ENCODE results near the gene LACTBL1.
"Not testable (repeated sequence)": the region's sequence is repeated elsewhere in the genome, so short reads cannot be mapped to it uniquely, and the experiment has no call there.

Gene LACTBL1

DNA sequence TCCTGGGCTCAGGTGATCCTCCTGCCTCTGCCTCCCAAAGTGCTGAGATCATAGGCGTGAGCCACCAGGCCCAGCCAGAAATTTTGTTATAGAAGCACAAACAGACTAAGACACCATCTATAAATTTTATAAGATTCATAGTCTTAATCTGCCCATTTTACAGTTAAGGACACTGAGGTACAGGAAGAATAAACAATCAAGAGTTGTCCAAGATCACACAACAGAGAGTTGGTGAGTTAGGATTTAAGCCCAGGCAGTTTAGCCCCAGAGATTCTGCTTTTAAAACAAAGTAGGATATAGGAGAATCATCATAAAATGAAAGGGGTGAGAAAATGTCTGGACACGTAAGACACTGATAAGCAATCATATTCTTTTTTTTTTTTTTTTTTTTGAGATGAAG lies 36.2 kb upstream of the LACTBL1 start:
- no peak for DNase-seq (ENCODE audit: low read depth in 1 of 2, low spot score in 1 of 2)
- TF ChIP-seq POLR2AphosphoS5 (IDR thresholded peaks at IDR 0.05; ENCODE audit: low read depth) (no peak), SPI1 (IDR thresholded peaks at IDR 0.05; ENCODE audit: borderline replicate concordance, low read depth) (no peak), REST (IDR thresholded peaks at IDR 0.05; ENCODE audit: insufficient replicate concordance, low read depth) (no peak), GABPA (IDR thresholded peaks at IDR 0.05; ENCODE audit: low read depth) (no peak)
- TF ChIP-seq, protein P1, sequence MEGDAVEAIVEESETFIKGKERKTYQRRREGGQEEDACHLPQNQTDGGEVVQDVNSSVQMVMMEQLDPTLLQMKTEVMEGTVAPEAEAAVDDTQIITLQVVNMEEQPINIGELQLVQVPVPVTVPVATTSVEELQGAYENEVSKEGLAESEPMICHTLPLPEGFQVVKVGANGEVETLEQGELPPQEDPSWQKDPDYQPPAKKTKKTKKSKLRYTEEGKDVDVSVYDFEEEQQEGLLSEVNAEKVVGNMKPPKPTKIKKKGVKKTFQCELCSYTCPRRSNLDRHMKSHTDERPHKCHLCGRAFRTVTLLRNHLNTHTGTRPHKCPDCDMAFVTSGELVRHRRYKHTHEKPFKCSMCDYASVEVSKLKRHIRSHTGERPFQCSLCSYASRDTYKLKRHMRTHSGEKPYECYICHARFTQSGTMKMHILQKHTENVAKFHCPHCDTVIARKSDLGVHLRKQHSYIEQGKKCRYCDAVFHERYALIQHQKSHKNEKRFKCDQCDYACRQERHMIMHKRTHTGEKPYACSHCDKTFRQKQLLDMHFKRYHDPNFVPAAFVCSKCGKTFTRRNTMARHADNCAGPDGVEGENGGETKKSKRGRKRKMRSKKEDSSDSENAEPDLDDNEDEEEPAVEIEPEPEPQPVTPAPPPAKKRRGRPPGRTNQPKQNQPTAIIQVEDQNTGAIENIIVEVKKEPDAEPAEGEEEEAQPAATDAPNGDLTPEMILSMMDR (IDR thresholded peaks at IDR 0.05; ENCODE audit: insufficient read depth, low read length), result no peak
- Histone ChIP-seq H3K4me3 (replicated peaks; ENCODE audit: insufficient read depth, low read length) (no peak overlapping the region), H3K27ac (replicated peaks) (no peak overlapping the region), H3K27me3 (ENCODE audit: insufficient read depth, poor library complexity, severe bottlenecking) (no peaks in the 10 kb centered on the region)

DNA sequence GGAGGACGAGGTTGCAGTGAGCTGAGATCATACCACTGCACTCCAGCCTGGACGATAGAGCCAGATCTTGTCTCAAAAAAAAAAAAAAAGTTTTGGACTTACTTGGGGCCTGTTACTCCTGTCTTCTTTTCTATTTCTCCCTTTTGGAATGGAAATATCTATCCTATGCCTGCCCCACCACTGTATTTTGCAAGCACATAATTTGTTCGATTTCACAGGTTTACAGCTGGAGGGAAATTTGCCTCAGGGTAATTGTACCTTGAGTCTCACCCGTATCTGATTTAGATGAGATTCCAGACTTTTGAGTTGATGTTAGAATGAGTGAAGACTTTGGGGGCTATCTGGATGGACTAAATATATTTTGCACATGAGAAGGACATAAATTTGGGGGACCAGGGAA lies 34.4 kb upstream of the LACTBL1 start:
- Histone ChIP-seq H3K27me3 (ENCODE audit: insufficient read depth, poor library complexity, severe bottlenecking) (no peaks in the 10 kb centered on the region), H3K27ac (replicated peaks) (no peak overlapping the region), H3K4me3 (replicated peaks; ENCODE audit: insufficient read depth, low read length) (no peak overlapping the region)
- DNase-seq (ENCODE audit: low read depth in 1 of 2, low spot score in 1 of 2), result no peak
- TF ChIP-seq REST (IDR thresholded peaks at IDR 0.05; ENCODE audit: insufficient replicate concordance, low read depth), result no peak
- TF ChIP-seq, protein P1 (IDR thresholded peaks at IDR 0.05; ENCODE audit: insufficient read depth, low read length), result no peak
- no peak for TF ChIP-seq POLR2AphosphoS5 (IDR thresholded peaks at IDR 0.05; ENCODE audit: low read depth)
- TF ChIP-seq SPI1 (IDR thresholded peaks at IDR 0.05; ENCODE audit: borderline replicate concordance, low read depth), result no peak
- TF ChIP-seq GABPA (IDR thresholded peaks at IDR 0.05; ENCODE audit: low read depth), result no peak

- not testable (repeated sequence) for H3K4me3 ChIP-seq (replicated peaks; ENCODE audit: insufficient read depth, low read length); DNase-seq (ENCODE audit: low read depth in 1 of 2, low spot score in 1 of 2); H3K27me3 ChIP-seq (ENCODE audit: insufficient read depth, poor library complexity, severe bottlenecking); H3K27ac ChIP-seq (replicated peaks)
These were observed 32.1 kb upstream of the LACTBL1 start for GRCh38 chr1:23004769-23005168.

GRCh38 chr1:23004112-23004511 lies 31.4 kb upstream of the LACTBL1 start:
- H3K27ac ChIP-seq (replicated peaks), result no peak overlapping the region
- no peaks in the 10 kb centered on the region for H3K27me3 ChIP-seq (ENCODE audit: insufficient read depth, poor library complexity, severe bottlenecking)
- no peak for TF ChIP-seq REST (IDR thresholded peaks at IDR 0.05; ENCODE audit: insufficient replicate concordance, low read depth)
- no peak for TF ChIP-seq POLR2AphosphoS5 (IDR thresholded peaks at IDR 0.05; ENCODE audit: low read depth)
- no peak for TF ChIP-seq SPI1 (IDR thresholded peaks at IDR 0.05; ENCODE audit: borderline replicate concordance, low read depth)
- TF ChIP-seq GABPA (IDR thresholded peaks at IDR 0.05; ENCODE audit: low read depth), result no peak
- TF ChIP-seq, protein P1 (IDR thresholded peaks at IDR 0.05; ENCODE audit: insufficient read depth, low read length), result no peak
- no peak overlapping the region for H3K4me3 ChIP-seq (replicated peaks; ENCODE audit: insufficient read depth, low read length)
- DNase-seq (ENCODE audit: low read depth in 1 of 2, low spot score in 1 of 2), result no peak

DNA sequence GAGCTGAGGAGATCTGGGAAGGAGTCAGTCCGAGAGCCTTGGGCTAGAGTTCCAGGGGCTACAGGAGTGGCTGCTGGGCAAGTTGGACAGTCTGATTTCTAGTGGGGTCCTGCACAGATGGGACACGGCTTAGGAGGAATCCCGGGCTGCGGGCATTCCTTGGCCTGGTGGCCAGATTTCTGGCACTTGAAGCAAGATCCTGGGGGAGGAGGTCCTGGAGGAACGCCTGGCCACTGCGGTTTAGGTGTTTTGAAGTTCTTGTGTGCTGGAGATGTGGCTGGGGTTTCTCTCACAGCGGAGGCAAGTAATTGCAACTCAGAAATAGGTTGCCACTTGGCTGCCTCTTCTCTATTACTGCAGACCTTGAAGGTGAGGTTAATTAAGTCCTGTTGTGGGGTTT lies 29.6 kb upstream of the LACTBL1 start:
- not testable (repeated sequence) for H3K27ac ChIP-seq (replicated peaks); H3K27me3 ChIP-seq (ENCODE audit: insufficient read depth, poor library complexity, severe bottlenecking); DNase-seq (ENCODE audit: low read depth in 1 of 2, low spot score in 1 of 2)

GRCh38 chr1:23000133-23000532 lies 27.5 kb upstream of the LACTBL1 start:
- H3K4me3 ChIP-seq (replicated peaks; ENCODE audit: insufficient read depth, low read length); DNase-seq (ENCODE audit: low read depth in 1 of 2, low spot score in 1 of 2); H3K27ac ChIP-seq (replicated peaks); H3K27me3 ChIP-seq (ENCODE audit: insufficient read depth, poor library complexity, severe bottlenecking): not testable (repeated sequence)

More for the DNA sequence above, 29.6 kb upstream of the LACTBL1 start:
- not testable (repeated sequence) for H3K4me3 ChIP-seq (replicated peaks; ENCODE audit: insufficient read depth, low read length)
